GM19240 (cell line): ENCODE data around the gene HCFC2.

Source experiments
- DNase-seq: peaks from one replicate; pipeline ENCODE4 v3.0.0; 2011; ENCODE audit warnings: low spot score; ENCODE audit not compliant: insufficient read length

The HCFC2 gene

DNA sequence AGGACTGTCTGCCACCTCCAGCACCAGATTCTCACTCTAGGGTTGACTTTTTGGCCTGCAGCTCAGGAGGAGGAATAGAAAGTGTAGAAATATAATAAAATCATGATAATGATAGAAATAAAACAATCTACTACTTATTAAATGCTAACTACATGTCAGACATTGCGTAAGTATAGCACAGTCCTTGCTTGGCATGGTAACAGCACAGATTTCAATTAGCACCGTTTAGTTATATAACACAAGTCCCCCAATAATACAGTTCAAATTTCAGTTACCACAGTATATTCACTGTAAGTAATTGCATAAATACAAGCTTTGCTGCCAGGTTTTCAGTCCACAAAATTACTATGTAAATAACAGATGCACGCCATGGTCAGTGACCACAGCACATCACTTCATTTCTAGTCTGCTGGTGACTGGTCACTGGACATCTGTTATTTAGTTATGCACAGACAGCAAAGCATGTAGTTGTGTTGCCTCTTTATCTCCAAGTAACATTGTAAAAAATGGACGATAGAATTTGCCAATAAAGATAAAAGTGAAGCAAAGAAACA, 7.8 kb upstream of the HCFC2 start:
- DNase-seq, result no peak

DNA sequence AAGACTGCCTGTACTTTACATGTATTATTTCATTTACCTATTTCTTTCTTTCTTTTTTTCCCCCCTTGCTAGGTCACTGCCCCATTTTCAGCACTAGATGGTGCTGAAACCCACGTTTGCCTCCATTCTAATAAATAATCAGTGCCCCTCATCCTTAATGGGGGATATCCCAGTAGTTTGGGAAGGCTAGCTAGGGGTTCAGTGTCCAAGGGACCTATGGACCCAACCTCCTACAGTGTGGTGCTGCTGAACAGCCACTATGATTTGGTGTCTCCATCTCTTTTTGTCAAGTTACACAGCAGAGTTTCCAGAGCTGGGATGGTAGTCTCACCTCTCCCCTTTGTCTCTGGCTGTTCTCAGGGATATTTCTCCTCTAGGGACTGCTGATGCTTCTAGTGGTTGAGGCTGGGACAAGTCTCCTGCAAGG, 6.5 kb upstream of the HCFC2 start:
- DNase-seq, result no peak

DNA sequence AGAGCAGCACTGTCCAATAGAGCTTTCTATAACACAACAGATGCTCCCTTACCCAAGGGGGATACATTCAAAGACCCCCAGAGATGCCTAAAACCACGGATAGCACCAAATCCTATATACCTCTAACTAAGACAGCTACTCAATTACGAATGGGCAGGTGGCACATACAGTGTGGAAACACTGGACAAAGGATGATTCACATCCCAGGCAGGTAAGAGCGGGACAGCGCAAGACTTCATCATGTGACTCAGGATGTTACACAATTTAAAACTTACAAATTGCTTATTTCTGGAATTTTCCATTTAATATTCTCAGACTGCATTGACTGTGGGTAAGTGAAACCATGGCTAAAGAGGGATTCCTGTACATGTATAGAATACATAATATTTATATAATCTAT, 5.5 kb upstream of the HCFC2 start:
- DNase-seq, result no peak

DNA sequence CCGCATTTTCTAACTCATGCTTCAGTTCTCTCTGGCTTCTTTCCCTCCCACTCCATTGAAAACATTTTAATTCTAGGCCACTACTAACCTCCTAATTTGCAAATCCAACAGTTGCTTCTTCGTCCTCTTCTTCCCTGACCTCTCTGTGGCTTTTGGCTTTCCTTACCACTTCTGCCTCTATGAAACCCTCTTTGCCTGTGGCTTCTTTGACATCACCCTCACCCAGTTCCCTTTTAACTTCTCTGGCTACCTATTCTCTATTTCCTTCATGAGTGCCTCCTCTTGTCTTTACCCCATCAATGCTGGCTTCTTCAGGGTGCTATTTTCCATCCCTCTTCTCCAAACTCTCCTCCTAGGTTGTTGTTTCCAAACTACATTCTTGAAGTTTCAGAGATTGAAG, 4.4 kb upstream of the HCFC2 start:
- no peak for DNase-seq

DNA sequence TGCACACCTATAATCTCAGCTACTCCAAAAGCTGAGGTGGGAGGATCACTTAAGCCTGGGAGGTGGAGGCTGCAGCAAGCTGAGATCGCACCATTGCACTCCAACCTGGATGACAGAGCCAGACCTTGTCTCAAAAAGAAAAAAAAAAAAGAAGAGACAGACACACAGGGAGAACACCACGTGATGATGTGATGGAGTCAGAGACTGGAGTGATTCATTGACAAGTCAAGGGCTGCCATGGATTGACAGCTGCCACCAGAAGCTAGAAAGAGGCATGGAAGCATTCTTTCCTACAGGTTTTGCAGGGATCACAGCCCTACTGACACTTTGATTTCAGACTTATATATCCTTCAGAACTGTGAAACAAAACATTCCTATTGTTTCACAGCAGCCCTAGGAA, 3.5 kb upstream of the HCFC2 start:
- no peak for DNase-seq

DNA sequence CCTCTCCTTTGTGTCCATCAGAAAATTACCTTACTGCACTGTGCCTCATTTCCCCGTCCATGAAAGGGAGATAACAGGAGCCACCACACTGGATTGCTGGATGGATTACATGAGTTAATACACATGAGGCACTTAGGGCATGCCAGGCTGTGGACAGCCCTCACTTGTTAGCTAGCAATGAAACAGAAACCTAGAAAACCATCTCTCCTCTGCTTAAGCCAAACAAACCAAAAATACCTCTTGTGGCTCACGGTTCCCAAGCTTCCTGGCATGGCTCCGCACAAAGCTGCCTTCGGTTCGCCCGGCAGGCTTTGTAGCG, 660 bp upstream of the HCFC2 start:
- DNase-seq, result no peak

DNA sequence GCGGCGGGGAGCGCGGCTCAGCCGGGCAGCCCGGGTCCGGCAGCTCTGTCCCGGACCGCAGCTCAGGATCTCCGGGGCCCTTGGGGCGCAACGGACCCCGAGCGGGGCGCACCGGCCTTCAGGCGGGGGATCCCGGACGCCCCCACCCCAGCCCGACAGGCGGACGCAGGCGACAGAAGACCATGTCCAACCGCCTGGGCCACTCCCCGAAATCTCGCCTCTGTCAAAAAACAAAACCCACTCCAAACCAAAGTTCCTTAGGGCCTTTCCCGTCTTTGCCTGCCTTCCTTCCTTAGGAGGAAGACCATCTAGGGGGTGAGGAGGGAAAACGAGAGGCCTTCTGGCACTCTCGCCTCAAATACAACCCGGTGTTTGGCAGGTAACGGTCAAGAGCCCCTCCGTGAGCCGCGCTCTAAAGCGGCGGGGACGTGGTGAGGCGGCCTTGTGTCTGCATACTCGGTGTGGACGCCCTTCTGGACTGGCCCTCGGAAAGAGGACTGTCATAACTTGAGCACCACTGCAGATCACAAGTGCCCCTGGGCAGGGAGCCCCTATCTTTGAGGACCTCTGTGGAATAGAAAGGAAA, 604 bp downstream of the HCFC2 start:
- no peak for DNase-seq

DNA sequence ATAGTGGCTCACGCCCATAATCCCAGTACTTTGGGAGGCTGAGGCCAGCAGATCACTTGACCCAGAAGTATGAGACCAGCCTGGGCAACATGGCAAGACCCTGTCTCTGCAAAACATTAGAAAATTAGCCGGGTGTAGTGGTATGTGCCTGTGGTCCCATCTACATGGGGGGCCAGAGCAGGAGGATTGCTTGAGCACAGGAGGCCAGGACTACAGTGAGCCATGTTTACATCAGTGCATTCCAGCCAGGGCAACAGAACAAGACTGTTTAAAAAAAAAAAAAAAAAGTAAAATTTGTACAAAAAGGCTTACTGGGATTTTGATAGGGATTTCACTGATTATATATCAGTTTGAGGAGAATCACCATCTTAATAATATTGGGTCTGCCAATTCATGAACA, 7.8 kb downstream of the HCFC2 start:
- DNase-seq, result no peak

DNA sequence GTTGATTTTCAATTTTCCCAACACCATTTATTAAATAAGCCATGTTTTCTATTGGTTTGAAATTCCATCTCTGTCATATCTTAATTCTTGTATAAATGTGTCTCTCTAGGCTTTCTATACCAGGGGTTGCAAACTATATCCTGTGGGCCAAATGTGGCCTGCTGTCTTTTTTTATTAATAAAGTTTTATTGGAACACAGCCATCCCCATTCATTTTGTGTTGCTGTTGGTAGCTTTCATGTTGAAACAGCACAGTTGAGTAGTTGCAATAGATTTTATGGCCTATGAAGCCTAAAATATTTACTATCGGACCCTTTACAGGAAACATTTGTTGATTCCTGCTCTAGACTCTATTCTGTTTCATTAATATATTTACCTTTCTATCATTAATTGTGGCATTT, 9.4 kb downstream of the HCFC2 start:
- DNase-seq, result no peak

DNA sequence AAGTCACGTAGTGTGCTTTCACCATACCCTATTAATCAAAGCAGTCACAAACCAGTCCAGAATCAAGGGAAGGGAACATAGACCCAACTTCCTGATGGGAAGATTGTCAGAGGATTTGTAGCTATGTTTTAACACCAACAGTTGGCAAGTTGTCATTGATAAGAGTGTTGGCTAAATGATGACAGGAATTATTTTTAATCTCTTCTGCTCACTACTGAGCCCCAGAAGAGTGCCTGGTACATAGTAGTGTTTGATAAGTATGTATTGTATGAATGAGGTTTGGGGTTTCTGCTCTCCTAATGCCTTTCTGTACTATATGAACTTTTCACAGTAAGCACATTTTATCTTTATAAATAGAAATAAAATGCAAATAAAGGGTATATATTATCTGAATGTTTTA, 14.7 kb downstream of the HCFC2 start:
- DNase-seq, result no peak

DNA sequence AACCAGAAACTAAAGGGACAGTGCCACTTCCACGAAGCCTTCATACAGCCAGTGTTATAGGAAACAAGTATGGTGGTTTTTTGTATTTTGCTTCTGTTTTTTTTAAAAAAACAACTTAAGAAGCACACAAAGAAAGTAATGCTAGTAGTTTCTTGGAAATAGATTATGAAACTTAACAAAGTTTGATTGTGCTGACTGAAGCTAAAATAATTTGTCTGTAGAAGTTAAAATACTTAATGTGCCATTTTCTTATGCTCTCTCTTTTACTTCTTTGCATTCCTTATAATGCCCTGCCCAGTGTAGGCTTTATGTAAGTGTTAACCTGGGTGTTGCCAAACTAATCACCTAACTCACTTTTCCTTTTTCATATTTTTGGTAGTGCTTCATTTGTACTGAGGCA, 16.4 kb downstream of the HCFC2 start:
- no peak for DNase-seq

DNA sequence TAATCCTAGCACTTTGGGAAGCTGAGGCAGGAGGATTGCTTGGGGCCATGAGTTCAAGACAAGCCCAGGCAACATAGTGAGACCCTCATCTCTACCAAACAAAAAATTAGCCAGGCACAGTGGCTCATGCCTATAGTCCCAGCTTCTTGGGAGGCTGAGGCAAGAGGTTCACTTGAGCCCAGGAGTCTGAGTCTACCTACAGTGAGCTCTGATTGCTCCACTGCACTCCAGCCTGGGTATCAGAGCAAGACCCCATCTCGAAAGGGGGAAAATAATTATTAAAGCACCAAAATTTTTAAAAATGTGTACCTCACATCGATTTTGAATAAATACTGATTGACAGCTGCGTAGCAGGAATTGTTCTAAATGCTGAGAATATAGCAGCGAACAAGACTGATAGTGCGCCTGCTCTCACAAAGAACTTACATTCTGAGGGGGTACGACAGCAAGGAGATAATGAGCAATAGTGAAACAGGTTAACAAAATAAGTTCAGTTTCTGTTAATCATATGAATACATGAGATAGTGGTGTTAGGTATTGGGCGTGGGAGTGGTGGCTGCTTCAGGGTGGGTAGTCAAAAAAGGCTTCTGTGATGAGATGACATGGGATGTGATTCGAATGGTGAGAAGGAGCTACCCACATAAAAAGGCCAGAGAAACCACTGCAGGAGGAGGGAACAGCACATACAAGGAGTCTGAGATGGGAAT, 19.6 kb downstream of the HCFC2 start:
- DNase-seq, result no peak

DNA sequence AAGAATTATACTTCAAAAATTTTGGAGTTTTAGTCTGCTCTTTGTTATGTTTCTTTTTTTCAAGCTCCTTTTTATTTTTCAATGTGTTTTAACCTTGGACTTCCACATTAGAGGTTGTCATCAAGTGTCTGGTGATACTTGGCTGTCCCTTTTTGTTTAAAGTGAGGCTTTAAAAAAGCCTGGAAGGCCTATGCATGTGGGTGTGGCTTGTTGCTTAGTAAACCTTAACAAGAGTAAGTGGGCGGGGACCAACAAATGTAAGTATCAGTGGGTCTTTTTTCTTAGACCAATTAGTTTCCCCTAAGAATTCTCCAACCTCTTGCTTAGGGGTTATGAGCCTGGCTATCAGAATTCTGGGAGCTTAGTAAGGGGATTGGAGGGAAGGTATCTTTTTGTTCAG, 26.4 kb downstream of the HCFC2 start:
- no peak for DNase-seq

DNA sequence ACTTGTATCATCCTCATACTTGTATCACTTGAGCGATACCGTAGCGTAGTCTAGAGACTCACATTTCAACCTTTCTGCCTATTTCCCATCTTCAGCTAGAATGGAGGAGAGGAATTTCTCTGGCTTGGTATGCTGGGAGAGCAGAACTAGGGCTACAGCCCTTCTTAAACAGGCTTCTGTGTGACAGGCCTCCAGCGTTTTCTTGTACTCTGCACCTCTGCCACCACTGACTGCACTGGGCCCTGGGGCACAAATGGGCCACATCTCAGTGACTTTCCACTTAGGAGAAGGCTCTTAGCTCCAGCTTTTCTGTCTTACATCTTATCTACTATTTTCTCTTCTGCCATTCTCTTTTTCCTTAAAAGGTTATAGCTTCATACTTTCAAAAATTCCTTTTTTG, 26.8 kb downstream of the HCFC2 start:
- no peak for DNase-seq

DNA sequence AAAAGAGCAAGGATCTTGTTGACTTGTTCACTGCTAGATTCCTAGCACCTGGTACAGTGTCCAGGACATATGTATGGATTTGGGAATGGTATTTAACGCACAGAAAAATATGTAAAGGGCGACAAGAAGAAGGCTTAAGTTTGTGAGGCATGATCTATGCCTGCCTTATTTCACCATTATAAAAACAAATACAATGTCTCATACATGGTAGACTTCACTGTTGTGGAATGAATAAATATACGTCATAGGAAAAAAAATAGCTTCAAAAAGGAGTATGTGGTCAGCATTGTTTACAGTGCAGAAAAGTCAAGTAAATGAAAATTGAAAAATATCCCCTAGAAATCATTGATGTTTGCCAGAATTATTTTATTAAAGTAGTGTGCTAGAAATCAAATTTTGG, 30.0 kb downstream of the HCFC2 start:
- DNase-seq, result no peak

DNA sequence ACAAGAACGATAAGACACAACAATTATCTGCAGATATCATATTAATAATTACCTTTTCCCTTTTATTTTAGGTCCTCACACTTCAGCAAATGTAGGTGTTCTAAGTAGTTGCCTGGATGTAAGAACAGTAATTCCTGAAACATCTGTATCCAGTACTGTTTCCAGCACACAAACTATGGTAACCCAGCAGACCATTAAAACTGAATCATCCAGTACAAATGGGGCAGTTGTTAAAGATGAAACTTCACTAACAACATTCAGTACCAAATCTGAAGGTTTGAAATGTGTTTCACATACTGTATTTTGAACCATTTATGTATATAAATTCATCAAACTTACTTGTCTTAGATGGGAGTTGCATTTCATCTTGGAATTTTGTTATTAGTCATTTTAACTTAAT, 31.0 kb downstream of the HCFC2 start:
- DNase-seq, result no peak

DNA sequence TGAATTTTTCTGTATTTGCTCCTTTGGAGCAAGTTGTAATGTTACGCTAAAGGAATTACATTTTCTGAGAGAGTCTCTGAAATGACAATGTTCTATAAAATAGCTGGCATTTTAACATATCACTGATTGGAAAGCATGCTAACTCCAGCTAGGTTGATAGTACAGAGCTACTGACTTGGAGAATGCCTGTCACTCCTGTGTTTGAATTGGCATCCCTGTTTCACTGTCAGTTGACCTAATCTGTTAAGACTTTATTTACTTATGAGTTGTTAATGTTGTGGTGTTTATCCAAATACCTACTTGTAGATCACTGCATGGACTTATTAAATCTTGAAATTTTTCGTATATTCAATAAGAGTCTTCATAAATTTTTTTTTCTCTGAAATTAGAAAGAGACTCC, 33.6 kb downstream of the HCFC2 start:
- DNase-seq, result no peak

DNA sequence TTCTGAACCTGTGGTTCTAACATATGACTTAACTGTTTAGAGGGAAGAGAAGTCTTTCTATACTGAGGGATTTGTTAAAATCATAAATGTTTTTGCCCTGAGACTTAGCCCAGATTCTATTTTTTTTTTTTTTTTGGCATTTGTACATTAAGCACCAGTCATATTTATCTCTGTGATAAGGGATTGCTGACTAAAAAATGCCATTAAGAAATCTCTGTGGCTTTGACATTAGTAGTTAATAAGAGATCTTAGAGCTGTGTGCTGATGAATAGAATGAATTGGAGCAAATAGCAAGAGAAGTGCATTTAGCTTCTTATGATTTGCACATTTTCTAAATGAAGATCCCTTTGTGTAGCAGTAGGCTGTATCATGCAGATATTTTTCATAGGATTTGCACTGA, 41.1 kb downstream of the HCFC2 start:
- DNase-seq, result no peak

DNA sequence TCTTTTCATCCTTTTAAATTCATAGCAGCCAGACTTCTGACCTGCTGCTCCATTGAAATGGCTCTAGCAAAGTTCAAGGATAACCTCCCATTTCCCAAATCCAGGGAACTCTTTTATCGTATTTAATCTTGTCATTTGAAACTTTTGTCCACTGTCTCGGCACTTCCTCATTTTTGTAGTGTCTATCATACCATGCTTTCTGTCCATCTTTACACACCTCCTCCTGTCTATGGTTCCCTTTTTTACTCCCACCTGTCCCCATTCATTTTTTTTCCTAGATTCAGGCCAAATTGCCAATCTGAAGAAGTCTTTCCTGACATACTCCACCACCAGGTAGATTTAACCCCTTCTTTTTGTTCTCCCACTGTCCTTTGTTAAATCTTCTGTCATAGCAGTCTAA, 42.6 kb downstream of the HCFC2 start:
- DNase-seq, result no peak

DNA sequence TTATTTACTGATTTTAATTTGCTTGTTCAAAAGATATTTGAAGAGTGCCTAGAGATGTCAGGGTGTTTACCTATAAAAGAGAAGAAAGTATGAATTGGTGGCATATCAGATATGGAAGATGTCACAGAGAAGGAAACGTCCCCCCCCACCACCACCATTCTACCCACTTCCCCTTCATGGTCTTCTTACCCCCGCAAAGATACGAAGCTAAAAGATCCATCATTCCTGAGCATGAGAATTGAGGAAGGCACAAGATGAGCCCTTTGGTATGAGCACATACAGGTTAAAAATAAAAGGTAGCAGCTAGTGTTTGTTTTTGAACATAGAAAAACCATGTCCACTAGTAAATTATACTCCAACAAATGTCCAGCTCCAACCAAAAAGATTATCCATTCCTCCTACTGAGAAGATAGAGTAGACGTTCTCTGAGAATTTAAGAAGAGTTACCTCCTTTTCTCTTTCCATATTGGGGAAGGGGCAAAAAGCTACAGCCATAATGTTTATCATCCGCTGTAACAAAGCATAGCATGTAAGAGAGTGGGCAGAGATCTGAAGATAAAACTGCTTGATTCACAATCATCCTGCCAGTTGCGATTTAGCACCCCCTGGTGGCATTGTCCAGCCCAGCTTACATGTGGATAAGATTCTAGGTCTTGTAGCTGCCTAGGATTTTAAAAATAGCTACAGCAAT, 44.6 kb downstream of the HCFC2 start:
- DNase-seq, result peak; percentile 35

DNA sequence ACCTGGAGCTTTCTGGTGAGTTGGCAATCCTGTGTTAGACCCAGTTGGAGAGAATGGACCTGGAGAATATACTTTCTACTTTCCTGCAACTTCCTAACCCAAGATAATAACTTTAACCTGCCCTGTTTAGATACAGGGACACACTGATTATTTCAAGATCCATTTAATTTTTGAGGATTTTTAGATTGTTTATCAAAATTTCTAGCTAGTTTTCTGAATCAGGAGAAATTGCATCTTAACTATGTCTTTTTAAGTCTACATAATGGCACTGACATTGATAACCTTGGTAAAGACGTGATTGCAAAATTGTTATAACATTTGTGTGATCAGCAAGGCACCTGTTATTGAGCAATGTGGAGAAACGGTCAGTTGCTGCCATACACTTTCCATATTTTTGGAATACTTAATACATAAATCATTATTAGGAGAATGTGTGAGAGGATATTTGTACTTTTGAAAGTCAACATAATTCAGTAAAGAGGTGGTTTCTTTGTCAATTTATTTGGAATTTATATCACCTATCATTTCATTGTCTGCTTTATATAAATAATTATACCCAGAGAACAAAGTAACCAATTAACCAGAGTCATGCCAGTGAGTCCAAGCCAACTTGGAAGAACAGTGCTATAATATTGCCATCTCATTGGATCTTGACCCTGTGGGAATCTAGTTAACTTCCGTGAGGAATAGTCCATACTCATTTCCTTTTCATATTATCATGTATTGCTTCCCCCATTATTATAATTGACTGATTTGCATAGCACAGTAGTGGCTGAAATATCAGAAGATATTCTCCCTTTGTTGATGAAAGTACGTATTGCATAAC, 45.3 kb downstream of the HCFC2 start:
- DNase-seq, result no peak
